ENCODE measurements around the gene ESPN. TPM values are rescaled to one million over a fixed set of nuclear protein-coding genes. Genes with fewer than 3 reads are reported as not detected.

Gene ESPN
- total and polyA plus RNA-seq, 2 of the 8 experiments (the other 6 are each of a cell fraction or from before 2014, with no cell fraction given): 5.2 to 16.3 TPM

DNA sequence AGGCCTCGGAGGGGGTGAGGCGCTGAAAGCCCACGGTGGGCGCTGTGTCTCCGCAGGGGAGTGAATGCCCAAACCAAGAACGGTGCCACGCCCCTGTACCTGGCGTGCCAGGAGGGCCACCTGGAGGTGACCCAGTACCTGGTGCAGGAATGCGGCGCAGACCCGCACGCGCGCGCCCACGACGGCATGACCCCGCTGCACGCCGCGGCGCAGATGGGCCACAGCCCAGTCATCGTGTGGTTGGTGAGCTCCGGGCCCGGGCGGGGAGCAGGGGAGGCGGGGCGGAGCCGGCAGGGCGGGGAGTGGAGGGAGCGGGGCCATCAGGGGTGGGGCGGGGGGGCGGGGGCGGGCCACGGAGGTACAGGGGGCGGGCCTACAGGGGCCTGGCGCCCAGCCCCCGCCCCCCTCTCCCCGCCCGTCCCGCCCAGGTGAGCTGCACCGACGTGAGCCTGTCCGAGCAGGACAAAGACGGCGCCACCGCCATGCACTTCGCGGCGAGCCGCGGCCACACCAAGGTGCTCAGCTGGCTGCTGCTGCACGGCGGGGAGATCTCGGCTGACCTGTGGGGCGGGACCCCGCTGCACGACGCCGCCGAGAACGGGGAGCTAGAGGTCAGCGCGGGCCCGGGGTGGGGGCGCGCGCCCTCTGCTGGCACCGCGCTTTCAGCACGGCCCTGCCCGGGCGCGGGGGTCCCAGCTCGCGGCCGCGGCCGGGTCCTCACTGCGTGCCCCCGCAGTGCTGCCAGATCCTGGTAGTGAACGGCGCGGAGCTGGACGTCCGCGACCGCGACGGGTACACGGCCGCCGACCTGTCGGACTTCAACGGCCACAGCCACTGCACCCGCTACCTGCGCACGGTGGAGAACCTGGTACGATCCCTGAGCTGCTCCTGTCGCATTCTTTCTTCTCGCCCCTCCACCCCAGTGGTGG lies 15.9 kb downstream of the ESPN start:
- 10% methylated on average over 63 of the region's 101 CpGs; no CpG with 5 or more reads in 1 of the 2 experiments for WGBS, 2 experiments (ENCODE audit: extremely low coverage in 1 of 2, insufficient coverage in 1 of 2, insufficient read length in 1 of 2, insufficient replicate concordance in 2 of 2, low coverage in 1 of 2, low lambda C conversion rate in 2 of 2, missing lambda C conversion rate in 1 of 2)
- ChIA-PET POLR2A (ENCODE audit: partially characterized antibody) (interaction anchor here (0.9 to 4.4 kb wide), 9 partner anchors 11 to 294 kb away, joined by 3 to 15 read pairs (median 4); no protein-coding TSS in a partner anchor), CTCF (ENCODE audit: partially characterized antibody) (interaction anchor here (0.6 to 18.8 kb wide), 29 partner anchors 9 to 236 kb away, joined by 3 to 321 read pairs (median 6); partner anchors contain the start of genes ESPN, HES2, PLEKHG5 and TNFRSF25)
- Histone ChIP-seq H3K79me1 (ENCODE audit: low read depth, low read length) (no peaks in the 10 kb centered on the region), H2BK5ac (ENCODE audit: low read depth, low read length) (no peak overlapping the region; the same call in 1 of the 2 replicates), H3K27me3 (replicated peaks in 1 of 4; ENCODE audit: control insufficient read depth in 3 of 4, extremely low read depth in 1 of 4, insufficient read depth in 3 of 4, low read length in 3 of 4) (peaks cover 0 to 20% (median 12%) of the 10 kb centered on the region in 4 experiments; a peak in 5 of 7 replicates), H4K20me1 (replicated peaks in 1 of 2; ENCODE audit: control insufficient read depth in 1 of 2, insufficient read depth in 2 of 2, low read length in 2 of 2) (peaks cover 0 to 4% of the 10 kb centered on the region in 2 experiments), H2BK20ac (ENCODE audit: low read length) (no peak overlapping the region; the same call in 1 of the 2 replicates), H3K23ac (ENCODE audit: insufficient read length) (no peak overlapping the region), H3K23me2 (ENCODE audit: low read depth, low read length) (peaks cover 3% of the 10 kb centered on the region; the same call in 1 of the 2 replicates), H2BK12ac (ENCODE audit: low read depth, low read length) (peak overlapping the region; percentile 84; the same call in 1 of the 2 replicates), H3K4me3 (ENCODE audit: extremely low read depth in 1 of 4, insufficient read depth in 2 of 4, low read depth in 3 of 4, low read length in 4 of 4) (peak overlapping the region; percentile 17 to 88 (median 43)), H2BK120ac (replicated peaks; ENCODE audit: low read depth, low read length) (no peak overlapping the region), H2AFZ (ENCODE audit: low read length) (peak overlapping the region; percentile 55; the same call in 1 of the 2 replicates), H2AK5ac (ENCODE audit: low read depth, low read length) (no peak overlapping the region), H4K5ac (ENCODE audit: insufficient read length, low read depth, low read length) (peak overlapping the region; percentile 89), H3K4me2 (ENCODE audit: insufficient read depth in 1 of 2, low read depth in 2 of 2, low read length in 2 of 2) (peak overlapping the region; percentile 79 to 85), H3K56ac (replicated peaks; ENCODE audit: insufficient read length, low read depth, low read length) (no peak overlapping the region), H3K27ac (ENCODE audit: low read depth, low read length) (no peak overlapping the region), H3K9ac (replicated peaks in 1 of 4; ENCODE audit: extremely low read depth in 1 of 4, low read depth in 3 of 4, low read length in 3 of 4) (no peak overlapping the region; a peak in 1 of 7 replicates), H3K18ac (ENCODE audit: extremely low read depth, low read length) (peak overlapping the region; percentile 83; the same call in 1 of the 2 replicates), H3K9me3 (ENCODE audit: insufficient read depth in 2 of 2, low read depth in 1 of 2, low read length in 1 of 2) (no peaks in the 10 kb centered on the region), H3K79me2 (ENCODE audit: control insufficient read depth in 1 of 2, insufficient read depth in 2 of 2, low read length in 2 of 2) (no peaks in the 10 kb centered on the region), H3K4ac (replicated peaks; ENCODE audit: insufficient read length, low read depth, low read length) (no peak overlapping the region), H2BK15ac (ENCODE audit: low read length) (peak overlapping the region; percentile 92; the same call in 1 of the 2 replicates), H4K91ac (replicated peaks; ENCODE audit: insufficient read length, low read length) (no peak overlapping the region), H3K36me3 (ENCODE audit: control insufficient read depth in 2 of 4, insufficient read depth in 4 of 4, low read length in 3 of 4) (no peaks in the 10 kb centered on the region), H3K4me1 (replicated peaks in 1 of 4; ENCODE audit: control insufficient read depth in 3 of 4, insufficient read depth in 4 of 4, low read length in 3 of 4) (peaks cover 3 to 17% (median 5%) of the 10 kb centered on the region in 4 experiments), H3K14ac (ENCODE audit: insufficient read length) (no peak overlapping the region), H4K8ac (ENCODE audit: extremely low read depth, insufficient read depth, low read length) (peak overlapping the region; percentile 89)
- FAIRE-seq (no peak), DNase-seq (ENCODE audit: low read depth in 1 of 2, low spot score in 2 of 2) (peak in 1 of 2 experiments; percentile 87)
- TF ChIP-seq, protein P1, sequence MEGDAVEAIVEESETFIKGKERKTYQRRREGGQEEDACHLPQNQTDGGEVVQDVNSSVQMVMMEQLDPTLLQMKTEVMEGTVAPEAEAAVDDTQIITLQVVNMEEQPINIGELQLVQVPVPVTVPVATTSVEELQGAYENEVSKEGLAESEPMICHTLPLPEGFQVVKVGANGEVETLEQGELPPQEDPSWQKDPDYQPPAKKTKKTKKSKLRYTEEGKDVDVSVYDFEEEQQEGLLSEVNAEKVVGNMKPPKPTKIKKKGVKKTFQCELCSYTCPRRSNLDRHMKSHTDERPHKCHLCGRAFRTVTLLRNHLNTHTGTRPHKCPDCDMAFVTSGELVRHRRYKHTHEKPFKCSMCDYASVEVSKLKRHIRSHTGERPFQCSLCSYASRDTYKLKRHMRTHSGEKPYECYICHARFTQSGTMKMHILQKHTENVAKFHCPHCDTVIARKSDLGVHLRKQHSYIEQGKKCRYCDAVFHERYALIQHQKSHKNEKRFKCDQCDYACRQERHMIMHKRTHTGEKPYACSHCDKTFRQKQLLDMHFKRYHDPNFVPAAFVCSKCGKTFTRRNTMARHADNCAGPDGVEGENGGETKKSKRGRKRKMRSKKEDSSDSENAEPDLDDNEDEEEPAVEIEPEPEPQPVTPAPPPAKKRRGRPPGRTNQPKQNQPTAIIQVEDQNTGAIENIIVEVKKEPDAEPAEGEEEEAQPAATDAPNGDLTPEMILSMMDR (IDR thresholded peaks at IDR 0.05; ENCODE audit: control extremely low read depth in 1 of 3, insufficient read depth in 1 of 3, low read depth in 1 of 3, low read length in 3 of 3): peak; percentile 57 to 72 (median 59)
- no peak for TF ChIP-seq KDM5A (IDR thresholded peaks at IDR 0.05; ENCODE audit: low read length)
- TF ChIP-seq ASH2L (IDR thresholded peaks at IDR 0.05; ENCODE audit: low read length): peak; percentile 25
- no peak for TF ChIP-seq CBX8 (IDR thresholded peaks at IDR 0.05; ENCODE audit: borderline replicate concordance, low read depth, low read length)
- TF ChIP-seq HDAC2 (IDR thresholded peaks at IDR 0.05; ENCODE audit: borderline replicate concordance in 1 of 2, low read depth in 2 of 2, low read length in 2 of 2): no peak
- 0 out of 2 replicates have a peak, but pooled peaks have one; percentile 13 for TF ChIP-seq JUND (IDR thresholded peaks at IDR 0.05; ENCODE audit: low read length)
- no peak for TF ChIP-seq KDM4A (IDR thresholded peaks at IDR 0.05; ENCODE audit: low read depth, low read length, severe bottlenecking)

Measured in H1 (cell line).